Ectodermal cell (in vitro differentiated cells): ENCODE results near the gene TSPAN5.

Experiments
- H3K27ac ChIP-seq: 2 replicates; pipeline ENCODE4 v1.7.0; 2013; ENCODE audit warnings: mild to moderate bottlenecking, low read depth, low read length; ENCODE audit not compliant: insufficient read depth, poor library complexity, severe bottlenecking
- H3K27me3 ChIP-seq: 2 replicates; pipeline ENCODE4 v1.7.0; 2013; ENCODE audit warnings: mild to moderate bottlenecking, low read length; ENCODE audit not compliant: insufficient read depth, control insufficient read depth, poor library complexity, severe bottlenecking
- H3K36me3 ChIP-seq: one replicate; pipeline ENCODE4 v1.7.0; 2013; ENCODE audit warnings: low read length; ENCODE audit not compliant: control insufficient read depth, insufficient read depth
- H3K4me1 ChIP-seq: one replicate; pipeline ENCODE4 v1.7.0; 2013; ENCODE audit warnings: low read length; ENCODE audit not compliant: control insufficient read depth, insufficient read depth
- H3K4me3 ChIP-seq: 2 replicates; pipeline ENCODE4 v1.7.0; 2013; ENCODE audit warnings: low read depth, low read length, control low read depth; ENCODE audit not compliant: insufficient read depth
- H3K9me3 ChIP-seq: 2 replicates; pipeline ENCODE4 v1.7.0; 2013; ENCODE audit warnings: mild to moderate bottlenecking, low read length, moderate library complexity; ENCODE audit not compliant: control insufficient read depth
- WGBS, 2 experiments: methylation state at CpG; one replicate each; pipeline ENCODE4 v1.1.7; 2013; ENCODE audit warnings: missing lambda C conversion rate in 2 of 2; 5-methylcytosine and 5-hydroxymethylcytosine counted together

Gene TSPAN5

GRCh38 chr4:98624144-98624543 is 34.3 kb downstream of the TSPAN5 start:
- Histone ChIP-seq H3K9me3 (no peaks in the 10 kb centered on the region), H3K36me3 (no peaks in the 10 kb centered on the region), H3K27me3 (no peaks in the 10 kb centered on the region), H3K4me1 (peaks cover 25% of the 10 kb centered on the region), H3K4me3 (no peak overlapping the region), H3K27ac (no peak overlapping the region)
- WGBS, 2 experiments, result 100% methylated on average over 1 of the region's 2 CpGs; no CpG with 5 or more reads in 1 of the 2 experiments

DNA sequence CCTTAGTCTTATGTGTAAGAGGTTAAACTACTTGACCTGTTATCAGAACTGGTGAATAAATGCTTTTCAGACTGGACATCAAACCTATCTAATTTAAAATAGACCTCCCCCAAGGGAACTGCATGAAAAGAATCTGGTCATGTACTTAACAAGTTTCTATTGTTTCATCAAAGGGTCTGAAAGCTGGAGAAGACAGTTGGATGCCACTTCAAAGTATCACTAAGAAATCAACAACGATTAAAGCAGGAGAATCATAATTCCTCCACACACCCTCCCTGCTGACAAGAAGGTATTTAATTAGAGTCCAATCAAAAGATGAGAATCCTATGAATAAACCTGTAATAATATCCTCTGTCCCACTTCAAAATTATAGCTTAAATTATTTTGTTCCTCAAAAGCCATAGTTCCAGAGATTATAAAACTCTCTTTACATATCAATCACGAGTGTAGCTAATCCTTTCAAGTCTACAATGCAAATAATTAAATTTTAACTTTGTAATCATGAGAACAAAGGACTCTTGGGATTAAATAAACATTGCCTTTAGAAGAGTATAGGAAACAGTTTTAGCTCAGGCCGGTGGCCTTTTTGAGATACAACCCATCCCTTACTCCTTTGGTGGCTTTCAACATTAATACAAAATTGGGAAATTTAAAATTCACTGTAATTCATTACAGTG is 35.1 kb downstream of the TSPAN5 start:
- peak overlapping the region; percentile 39 for H3K27ac ChIP-seq
- H3K27me3 ChIP-seq, result no peaks in the 10 kb centered on the region
- WGBS, 2 experiments, result 10 to 31% methylated on average over 1 to 3 of the region's 3 CpGs
- H3K36me3 ChIP-seq, result no peaks in the 10 kb centered on the region
- H3K4me3 ChIP-seq, result no peak overlapping the region
- no peaks in the 10 kb centered on the region for H3K9me3 ChIP-seq
- H3K4me1 ChIP-seq, result peaks cover 25% of the 10 kb centered on the region

- Histone ChIP-seq H3K4me3 (no peak overlapping the region), H3K36me3 (no peaks in the 10 kb centered on the region), H3K27me3 (no peaks in the 10 kb centered on the region), H3K9me3 (no peaks in the 10 kb centered on the region), H3K4me1 (peaks cover 25% of the 10 kb centered on the region), H3K27ac (peak overlapping the region; percentile 74)
- 63 to 66% methylated on average over 9 of the region's 9 CpGs for WGBS, 2 experiments
Measured at GRCh38 chr4:98620087-98620784, 38.2 kb downstream of the TSPAN5 start.

DNA sequence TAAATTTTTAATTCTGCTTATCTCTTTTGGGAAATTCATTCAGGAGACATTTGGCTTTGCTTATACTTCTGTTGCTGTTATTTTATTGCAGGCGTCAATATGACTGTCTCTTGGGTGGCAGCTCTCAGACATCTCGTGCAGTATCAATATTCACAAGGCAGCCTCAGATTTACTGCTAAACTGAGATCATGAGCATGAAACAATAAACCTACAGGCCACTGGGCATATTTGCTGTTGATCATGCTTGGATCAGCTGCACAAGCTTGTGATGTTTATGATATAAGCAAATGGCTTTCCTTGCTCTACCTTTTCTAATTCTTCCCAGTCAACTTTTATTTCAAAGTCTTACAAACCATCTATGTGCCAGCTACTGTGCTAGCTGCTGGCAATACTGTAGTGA is 39.2 kb downstream of the TSPAN5 start:
- Histone ChIP-seq H3K4me1 (peaks cover 25% of the 10 kb centered on the region), H3K9me3 (no peaks in the 10 kb centered on the region), H3K36me3 (no peaks in the 10 kb centered on the region), H3K27ac (no peak overlapping the region), H3K27me3 (no peaks in the 10 kb centered on the region), H3K4me3 (no peak overlapping the region)
- 94 to 100% methylated on average over 2 of the region's 2 CpGs for WGBS, 2 experiments

- H3K27ac ChIP-seq, result no peak overlapping the region
- H3K9me3 ChIP-seq, result no peaks in the 10 kb centered on the region
- no peaks in the 10 kb centered on the region for H3K36me3 ChIP-seq
- no peaks in the 10 kb centered on the region for H3K27me3 ChIP-seq
- H3K4me1 ChIP-seq, result peaks cover 25% of the 10 kb centered on the region
- 85 to 96% methylated on average over 3 of the region's 3 CpGs for WGBS, 2 experiments
- H3K4me3 ChIP-seq, result no peak overlapping the region
Measured at GRCh38 chr4:98618680-98619079, 39.7 kb downstream of the TSPAN5 start.

GRCh38 chr4:98617358-98618047 is 40.9 kb downstream of the TSPAN5 start:
- Histone ChIP-seq H3K4me1 (peaks cover 23% of the 10 kb centered on the region), H3K4me3 (no peak overlapping the region), H3K9me3 (no peaks in the 10 kb centered on the region), H3K36me3 (no peaks in the 10 kb centered on the region), H3K27ac (no peak overlapping the region), H3K27me3 (no peaks in the 10 kb centered on the region)
- 90 to 91% methylated on average over 2 of the region's 2 CpGs for WGBS, 2 experiments

DNA sequence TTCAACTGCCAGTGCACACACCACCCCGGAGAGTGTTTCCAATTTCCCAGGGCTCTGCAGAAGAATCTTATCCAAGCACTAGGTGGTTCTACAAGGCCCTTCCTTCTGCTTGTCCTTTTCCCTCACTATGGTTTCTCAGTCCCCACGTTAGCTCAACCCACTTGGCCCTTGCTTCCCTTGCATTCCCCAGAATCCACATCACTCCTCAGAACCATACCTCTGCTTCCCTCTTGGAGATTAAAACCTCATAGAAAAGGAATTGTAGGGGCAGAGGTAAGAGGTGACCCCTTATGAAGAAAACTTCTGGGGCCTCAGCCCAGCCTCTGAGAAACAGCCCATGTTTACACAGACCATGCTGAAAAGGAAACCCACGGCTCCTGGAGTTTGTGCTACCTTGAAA is 42.4 kb downstream of the TSPAN5 start:
- peaks cover 30% of the 10 kb centered on the region for H3K4me1 ChIP-seq
- 86 to 92% methylated on average over 3 of the region's 3 CpGs for WGBS, 2 experiments
- no peak overlapping the region for H3K4me3 ChIP-seq

GRCh38 chr4:98614662-98615061 is 43.7 kb downstream of the TSPAN5 start:
- WGBS, 2 experiments, result 82 to 88% methylated on average over 4 of the region's 4 CpGs

More for the DNA sequence above, 42.4 kb downstream of the TSPAN5 start:
- no peaks in the 10 kb centered on the region for H3K27me3 ChIP-seq
- no peaks in the 10 kb centered on the region for H3K9me3 ChIP-seq
- no peaks in the 10 kb centered on the region for H3K36me3 ChIP-seq
- no peak overlapping the region for H3K27ac ChIP-seq

GRCh38 chr4:98614094-98614493 is 44.3 kb downstream of the TSPAN5 start:
- Histone ChIP-seq H3K9me3 (no peaks in the 10 kb centered on the region), H3K27me3 (no peaks in the 10 kb centered on the region), H3K4me1 (peaks cover 24% of the 10 kb centered on the region), H3K36me3 (no peaks in the 10 kb centered on the region), H3K4me3 (no peak overlapping the region), H3K27ac (no peak overlapping the region)
- WGBS, 2 experiments, result 59 to 63% methylated on average over 3 of the region's 3 CpGs

More at GRCh38 chr4:98614662-98615061, 43.7 kb downstream of the TSPAN5 start:
- H3K4me3 ChIP-seq, result no peak overlapping the region
- no peak overlapping the region for H3K27ac ChIP-seq
- H3K9me3 ChIP-seq, result no peaks in the 10 kb centered on the region
- no peaks in the 10 kb centered on the region for H3K27me3 ChIP-seq
- H3K4me1 ChIP-seq, result peaks cover 20% of the 10 kb centered on the region
- H3K36me3 ChIP-seq, result no peaks in the 10 kb centered on the region

GRCh38 chr4:98613453-98614075 is 44.8 kb downstream of the TSPAN5 start:
- H3K27ac ChIP-seq, result no peak overlapping the region
- H3K36me3 ChIP-seq, result no peaks in the 10 kb centered on the region
- H3K9me3 ChIP-seq, result no peaks in the 10 kb centered on the region
- 82 to 86% methylated on average over 4 of the region's 4 CpGs for WGBS, 2 experiments
- peaks cover 29% of the 10 kb centered on the region for H3K4me1 ChIP-seq
- H3K4me3 ChIP-seq, result no peak overlapping the region
- H3K27me3 ChIP-seq, result no peaks in the 10 kb centered on the region
